ENCODE results near the gene PATJ. TPM values are rescaled to one million over a fixed set of nuclear protein-coding genes. Genes with fewer than 3 reads are reported as not detected.

Gene PATJ
- total and polyA plus RNA-seq, 2 donors (not counting 3 experiments of a cell fraction or from before 2014, with no cell fraction given): 1.1 to 3.0 TPM

DNA sequence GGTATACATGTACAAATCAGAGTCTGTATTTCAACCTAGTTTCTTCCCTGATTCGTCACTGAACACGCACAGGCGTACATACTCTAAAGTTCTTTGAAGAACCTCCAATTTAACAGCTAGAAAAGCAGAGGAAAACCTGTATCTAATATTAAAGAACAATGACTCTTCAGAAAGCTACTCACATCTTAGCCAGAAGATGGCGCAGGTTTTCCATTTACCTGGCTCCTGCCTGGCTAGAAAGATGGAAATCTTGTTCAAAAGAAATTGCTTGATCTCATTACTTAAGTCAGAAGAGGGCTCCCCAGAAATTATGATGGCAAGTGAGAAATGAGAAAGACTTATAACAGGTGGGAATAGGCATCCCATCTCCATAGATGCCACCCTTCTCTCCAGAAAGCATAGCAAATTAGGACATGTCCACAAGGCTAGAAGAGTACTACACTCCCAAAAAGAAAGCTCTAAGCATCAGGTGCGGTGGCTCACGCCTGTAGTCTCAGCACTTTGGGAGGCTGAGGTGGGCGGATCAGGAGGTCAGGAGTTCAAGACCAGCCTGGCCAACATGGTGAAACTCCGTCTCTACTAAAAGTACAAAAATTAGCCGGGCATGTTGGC lies 433.4 kb downstream of the PATJ start:
- peak; percentile 49 for DNase-seq (ENCODE audit: low read depth, low spot score)
- no peak overlapping the region for H3K9ac ChIP-seq (replicated peaks; ENCODE audit: extremely low read depth, insufficient read depth, low read length)
- peak; percentile 91 for FAIRE-seq
- H3K36me3 ChIP-seq (ENCODE audit: control insufficient read depth in 2 of 2, extremely low read depth in 1 of 2, insufficient read depth in 2 of 2, low read length in 2 of 2): no peaks in the 10 kb centered on the region
- H2AFZ ChIP-seq (ENCODE audit: low read depth, low read length): no peak overlapping the region
- TF ChIP-seq FOS (IDR thresholded peaks at IDR 0.05; ENCODE audit: borderline replicate concordance, insufficient read depth, low read length): no peak
- TF ChIP-seq, protein P1, sequence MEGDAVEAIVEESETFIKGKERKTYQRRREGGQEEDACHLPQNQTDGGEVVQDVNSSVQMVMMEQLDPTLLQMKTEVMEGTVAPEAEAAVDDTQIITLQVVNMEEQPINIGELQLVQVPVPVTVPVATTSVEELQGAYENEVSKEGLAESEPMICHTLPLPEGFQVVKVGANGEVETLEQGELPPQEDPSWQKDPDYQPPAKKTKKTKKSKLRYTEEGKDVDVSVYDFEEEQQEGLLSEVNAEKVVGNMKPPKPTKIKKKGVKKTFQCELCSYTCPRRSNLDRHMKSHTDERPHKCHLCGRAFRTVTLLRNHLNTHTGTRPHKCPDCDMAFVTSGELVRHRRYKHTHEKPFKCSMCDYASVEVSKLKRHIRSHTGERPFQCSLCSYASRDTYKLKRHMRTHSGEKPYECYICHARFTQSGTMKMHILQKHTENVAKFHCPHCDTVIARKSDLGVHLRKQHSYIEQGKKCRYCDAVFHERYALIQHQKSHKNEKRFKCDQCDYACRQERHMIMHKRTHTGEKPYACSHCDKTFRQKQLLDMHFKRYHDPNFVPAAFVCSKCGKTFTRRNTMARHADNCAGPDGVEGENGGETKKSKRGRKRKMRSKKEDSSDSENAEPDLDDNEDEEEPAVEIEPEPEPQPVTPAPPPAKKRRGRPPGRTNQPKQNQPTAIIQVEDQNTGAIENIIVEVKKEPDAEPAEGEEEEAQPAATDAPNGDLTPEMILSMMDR (IDR thresholded peaks at IDR 0.05; ENCODE audit: extremely low read depth in 1 of 2, insufficient read depth in 1 of 2, low read depth in 1 of 2, low read length in 2 of 2): peak; percentile 51 to 67
- no peaks in the 10 kb centered on the region for H3K9me1 ChIP-seq (replicated peaks; ENCODE audit: control insufficient read depth, extremely low read depth, insufficient read depth, low read length)
- BruUV-seq (replicated peaks): no TSS peak
- dilution Hi-C loops (cut with MboI; ENCODE audit: extremely low pct_ligation_motif_present, low sequenced_read_pairs): no loop called here
- no peaks in the 10 kb centered on the region for H3K27me3 ChIP-seq (ENCODE audit: control insufficient read depth in 2 of 2, insufficient read depth in 2 of 2, low read length in 2 of 2)
- CTCF ChIA-PET: interaction anchor here (0.7 to 3.5 kb wide), 40 partner anchors 9 to 730 kb away, joined by 3 to 183 read pairs (median 4); no protein-coding TSS in a partner anchor
- intact Hi-C loops (cut with micrococcal nuclease): loop anchor here (1.0 kb wide), 2 partner anchors 232 to 571 kb away; no protein-coding TSS in a partner anchor
- H3K4me2 ChIP-seq (ENCODE audit: insufficient read depth, low read length): no peak overlapping the region
- H3K4me3 ChIP-seq (replicated peaks in 1 of 3; ENCODE audit: insufficient read depth in 1 of 3, low read depth in 1 of 3, low read length in 3 of 3): no peak overlapping the region
- POLR2A ChIA-PET: interaction anchor here (1.2 kb wide), 1 partner anchor 31 kb away, joined by 3 read pairs; no protein-coding TSS in a partner anchor
- H4K20me1 ChIP-seq (replicated peaks; ENCODE audit: control insufficient read depth, extremely low read depth, insufficient read depth, low read length): no peaks in the 10 kb centered on the region
- no peak overlapping the region for H3K27ac ChIP-seq (ENCODE audit: insufficient read depth, low read depth, low read length)
- no peaks in the 10 kb centered on the region for H3K4me1 ChIP-seq (ENCODE audit: control insufficient read depth, extremely low read depth, insufficient read depth, low read length)
- H3K9me3 ChIP-seq (replicated peaks; ENCODE audit: control insufficient read depth, insufficient read depth, low read length): no peaks in the 10 kb centered on the region
- no peaks in the 10 kb centered on the region for H3K79me2 ChIP-seq (ENCODE audit: control insufficient read depth, insufficient read depth, low read length)

DNA sequence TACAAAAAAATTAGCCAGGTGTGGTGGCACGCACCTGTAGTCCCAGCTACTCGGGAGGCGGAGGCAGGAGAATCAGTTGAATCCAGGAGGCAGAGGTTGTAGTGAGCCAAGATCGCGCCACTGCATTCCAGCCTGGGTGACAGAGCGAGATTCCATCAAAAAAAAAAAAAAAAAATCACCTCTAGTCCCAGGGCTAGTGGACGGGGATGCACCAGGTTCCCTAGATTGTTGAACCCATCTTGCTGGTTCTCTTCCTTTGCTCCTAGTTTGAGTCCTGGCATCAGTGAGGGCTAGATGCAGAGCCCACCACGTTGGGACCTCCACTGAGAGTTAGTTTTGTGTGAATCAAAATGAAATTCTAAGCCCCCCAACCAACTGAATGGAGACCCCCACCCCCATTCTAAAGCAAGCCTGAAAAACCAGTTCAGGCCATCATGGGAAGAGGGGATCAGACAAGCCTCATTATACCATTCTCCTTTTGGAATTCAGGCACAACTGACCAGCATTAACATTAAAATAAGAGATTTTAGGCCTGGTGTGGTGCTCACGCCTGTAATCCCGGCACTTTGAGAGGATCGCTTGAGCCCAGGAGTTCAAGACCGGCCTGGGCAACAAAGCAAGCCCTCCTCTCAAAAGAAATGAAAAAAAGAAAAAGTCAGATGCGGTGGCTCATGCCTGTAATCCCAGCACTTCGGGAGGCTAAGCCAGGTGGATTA lies 434.5 kb downstream of the PATJ start:
- DNase-seq (ENCODE audit: low read depth, low spot score) (no peak), FAIRE-seq (no peak)
- Histone ChIP-seq H4K20me1 (replicated peaks; ENCODE audit: control insufficient read depth, extremely low read depth, insufficient read depth, low read length) (no peaks in the 10 kb centered on the region), H2AFZ (ENCODE audit: low read depth, low read length) (no peak overlapping the region), H3K4me1 (ENCODE audit: control insufficient read depth, extremely low read depth, insufficient read depth, low read length) (no peaks in the 10 kb centered on the region), H3K9me3 (replicated peaks; ENCODE audit: control insufficient read depth, insufficient read depth, low read length) (no peaks in the 10 kb centered on the region), H3K4me2 (ENCODE audit: insufficient read depth, low read length) (no peak overlapping the region), H3K9me1 (replicated peaks; ENCODE audit: control insufficient read depth, extremely low read depth, insufficient read depth, low read length) (no peaks in the 10 kb centered on the region), H3K79me2 (ENCODE audit: control insufficient read depth, insufficient read depth, low read length) (no peaks in the 10 kb centered on the region), H3K36me3 (ENCODE audit: control insufficient read depth in 2 of 2, extremely low read depth in 1 of 2, insufficient read depth in 2 of 2, low read length in 2 of 2) (no peaks in the 10 kb centered on the region), H3K27ac (ENCODE audit: insufficient read depth, low read depth, low read length) (no peak overlapping the region), H3K4me3 (replicated peaks in 1 of 3; ENCODE audit: insufficient read depth in 1 of 3, low read depth in 1 of 3, low read length in 3 of 3) (no peak overlapping the region), H3K27me3 (ENCODE audit: control insufficient read depth in 2 of 2, insufficient read depth in 2 of 2, low read length in 2 of 2) (no peaks in the 10 kb centered on the region), H3K9ac (replicated peaks; ENCODE audit: extremely low read depth, insufficient read depth, low read length) (no peak overlapping the region)
- dilution Hi-C loops (cut with MboI; ENCODE audit: extremely low pct_ligation_motif_present, low sequenced_read_pairs): no loop called here
- ChIA-PET POLR2A (no interaction called here), CTCF (interaction anchor here (0.9 to 3.5 kb wide), 14 partner anchors 8 to 729 kb away, joined by 3 to 183 read pairs (median 6); no protein-coding TSS in a partner anchor)
- TF ChIP-seq GATA2 (IDR thresholded peaks at IDR 0.05; ENCODE audit: insufficient read depth, insufficient read length, low read depth, low read length) (no peak), FOS (IDR thresholded peaks at IDR 0.05; ENCODE audit: borderline replicate concordance, insufficient read depth, low read length) (no peak)
- TF ChIP-seq, protein P2, sequence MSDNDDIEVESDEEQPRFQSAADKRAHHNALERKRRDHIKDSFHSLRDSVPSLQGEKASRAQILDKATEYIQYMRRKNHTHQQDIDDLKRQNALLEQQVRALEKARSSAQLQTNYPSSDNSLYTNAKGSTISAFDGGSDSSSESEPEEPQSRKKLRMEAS (IDR thresholded peaks at IDR 0.05; ENCODE audit: insufficient read depth, insufficient read length): no peak
- TF ChIP-seq, protein P1 (IDR thresholded peaks at IDR 0.05; ENCODE audit: extremely low read depth in 1 of 2, insufficient read depth in 1 of 2, low read depth in 1 of 2, low read length in 2 of 2): no peak
- no TSS peak for BruUV-seq (replicated peaks)
- intact Hi-C loops (cut with micrococcal nuclease): no loop called here

All from endothelial cell of umbilical vein (primary cell).